A549 (cell line): ENCODE measurements around the gene MERTK.
"Not testable (repeated sequence)": the region's sequence is repeated elsewhere in the genome, so short reads cannot be mapped to it uniquely, and the experiment has no call there.

Experiments used
- CBX2 ChIP-seq: fragments of 200-600 bp; sonication (generic); IDR thresholded peaks from 2 replicates; pipeline ENCODE4 v1.6.1; 2016; ENCODE audit warnings: low read depth, mild to moderate bottlenecking, borderline replicate concordance
- CHD2 ChIP-seq: fragments of 150-350 bp; IDR thresholded peaks from 2 replicates; pipeline ENCODE4 v1.6.1; 2014; ENCODE audit warnings: low read length; ENCODE audit not compliant: partially characterized antibody
- MYC ChIP-seq: IDR thresholded peaks from 2 replicates; pipeline ENCODE4 v1.6.1; 2012; ENCODE audit warnings: mild to moderate bottlenecking, inconsistent platforms, low read length, improper control_type of control experiment, borderline replicate concordance
- POLR2A ChIP-seq: IDR thresholded peaks from 2 replicates; pipeline ENCODE4 v1.6.1; 2012; ENCODE audit warnings: mild to moderate bottlenecking, low read length
- RFX5 ChIP-seq: fragments of 450-650 bp; IDR thresholded peaks from 2 replicates; pipeline ENCODE4 v1.7.1; 2014; ENCODE audit warnings: antibody characterized with exemption, mild to moderate bottlenecking, moderate library complexity
- ZC3H11A ChIP-seq: fragments of 450-650 bp; IDR thresholded peaks from 2 replicates; pipeline ENCODE4 v1.6.1; 2014; ENCODE audit warnings: antibody characterized with exemption, mild to moderate bottlenecking
- TF ChIP-seq, protein P1 (sequence below): fragments of >200 bp; sonication (Bioruptor Twin); formaldehyde crosslinking; IDR thresholded peaks from 3 replicates; pipeline ENCODE4 v1.5.1; 2016
- TF ChIP-seq, protein P2 (sequence below): IDR thresholded peaks from 2 replicates; pipeline ENCODE4 v1.6.1; 2012

DNA sequence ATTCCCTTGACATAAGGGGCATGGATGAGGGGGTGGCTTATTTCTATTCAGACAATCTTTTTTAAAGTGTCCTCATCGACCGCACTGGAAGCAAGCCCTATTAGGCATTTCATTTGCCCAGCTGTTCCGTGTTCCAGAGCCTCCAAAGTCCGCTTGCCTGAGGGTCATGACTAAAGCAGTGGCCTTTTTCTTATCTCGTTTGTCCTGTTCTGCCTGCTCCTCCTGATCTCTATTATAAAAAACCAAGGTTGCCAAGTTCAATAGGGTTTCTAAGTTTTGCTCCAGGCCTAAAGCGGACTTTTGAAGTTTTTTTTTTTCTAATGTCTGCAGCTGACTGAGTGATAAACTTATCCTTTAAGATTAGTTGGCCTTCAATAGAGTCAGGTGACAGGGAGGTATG lies 143.1 kb downstream of the MERTK start:
- not testable (repeated sequence) for TF ChIP-seq POLR2A, MYC, RFX5, CBX2, CHD2, ZC3H11A
- TF ChIP-seq, protein P1, sequence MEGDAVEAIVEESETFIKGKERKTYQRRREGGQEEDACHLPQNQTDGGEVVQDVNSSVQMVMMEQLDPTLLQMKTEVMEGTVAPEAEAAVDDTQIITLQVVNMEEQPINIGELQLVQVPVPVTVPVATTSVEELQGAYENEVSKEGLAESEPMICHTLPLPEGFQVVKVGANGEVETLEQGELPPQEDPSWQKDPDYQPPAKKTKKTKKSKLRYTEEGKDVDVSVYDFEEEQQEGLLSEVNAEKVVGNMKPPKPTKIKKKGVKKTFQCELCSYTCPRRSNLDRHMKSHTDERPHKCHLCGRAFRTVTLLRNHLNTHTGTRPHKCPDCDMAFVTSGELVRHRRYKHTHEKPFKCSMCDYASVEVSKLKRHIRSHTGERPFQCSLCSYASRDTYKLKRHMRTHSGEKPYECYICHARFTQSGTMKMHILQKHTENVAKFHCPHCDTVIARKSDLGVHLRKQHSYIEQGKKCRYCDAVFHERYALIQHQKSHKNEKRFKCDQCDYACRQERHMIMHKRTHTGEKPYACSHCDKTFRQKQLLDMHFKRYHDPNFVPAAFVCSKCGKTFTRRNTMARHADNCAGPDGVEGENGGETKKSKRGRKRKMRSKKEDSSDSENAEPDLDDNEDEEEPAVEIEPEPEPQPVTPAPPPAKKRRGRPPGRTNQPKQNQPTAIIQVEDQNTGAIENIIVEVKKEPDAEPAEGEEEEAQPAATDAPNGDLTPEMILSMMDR: not testable (repeated sequence)
- TF ChIP-seq, protein P2, sequence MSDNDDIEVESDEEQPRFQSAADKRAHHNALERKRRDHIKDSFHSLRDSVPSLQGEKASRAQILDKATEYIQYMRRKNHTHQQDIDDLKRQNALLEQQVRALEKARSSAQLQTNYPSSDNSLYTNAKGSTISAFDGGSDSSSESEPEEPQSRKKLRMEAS: not testable (repeated sequence)
